Stimulated activated CD4-positive, alpha-beta T cell treated with anti-CD3 and anti-CD28 coated beads, Interleukin-12 subunit alpha, Interleukin-12 subunit beta, amount 100 ng/mL, for 48 hours (primary cell): ENCODE measurements around the gene STIM1.
"Not testable (repeated sequence)": the region's sequence is repeated elsewhere in the genome, so short reads cannot be mapped to it uniquely, and the experiment has no call there.

Experiments
- DNase-seq, 3 donors: peaks; one replicate each; pipeline ENCODE4 v3.0.0-alpha.2; 2020; ENCODE audit warnings: low read depth in 2 of 3, low spot score in 1 of 3

Gene STIM1

GRCh38 chr11:3879967-3880542 is 24.6 kb downstream of the STIM1 start:
- no peak for DNase-seq

- DNase-seq = no peak
Measured at GRCh38 chr11:3880724-3881123, 25.3 kb downstream of the STIM1 start.

- no peak for DNase-seq
Measured at GRCh38 chr11:3882655-3883054, 27.2 kb downstream of the STIM1 start.

GRCh38 chr11:3885855-3886254 is 30.4 kb downstream of the STIM1 start:
- DNase-seq = no peak

- no peak for DNase-seq
Measured at GRCh38 chr11:3886985-3887384, 31.5 kb downstream of the STIM1 start.

GRCh38 chr11:3888876-3889275 is 33.4 kb downstream of the STIM1 start:
- no peak for DNase-seq

- DNase-seq = no peak
Measured at GRCh38 chr11:3890014-3890413, 34.5 kb downstream of the STIM1 start.

- no peak for DNase-seq
Measured at GRCh38 chr11:3890806-3891205, 35.3 kb downstream of the STIM1 start.

GRCh38 chr11:3891751-3892150 is 36.3 kb downstream of the STIM1 start:
- no peak for DNase-seq

- no peak for DNase-seq
Measured at GRCh38 chr11:3892156-3892555, 36.7 kb downstream of the STIM1 start.

- DNase-seq = no peak
Measured at GRCh38 chr11:3893311-3893710, 37.8 kb downstream of the STIM1 start.

GRCh38 chr11:3894128-3894731 is 38.8 kb downstream of the STIM1 start:
- no peak for DNase-seq

GRCh38 chr11:3896644-3897043 is 41.2 kb downstream of the STIM1 start:
- DNase-seq = no peak

- DNase-seq = not testable (repeated sequence)
Measured at GRCh38 chr11:3900230-3900629, 44.8 kb downstream of the STIM1 start.

- no peak for DNase-seq
Measured at GRCh38 chr11:3901249-3902025, 46.0 kb downstream of the STIM1 start.

- no peak for DNase-seq
Measured at GRCh38 chr11:3902441-3902840, 47.0 kb downstream of the STIM1 start.

- no peak for DNase-seq
Measured at GRCh38 chr11:3903207-3903896, 47.9 kb downstream of the STIM1 start.

- DNase-seq = no peak
Measured at GRCh38 chr11:3904228-3904627, 48.8 kb downstream of the STIM1 start.

- peak; percentile 32 to 63 (median 40) for DNase-seq
Measured at GRCh38 chr11:3905080-3905953, 49.9 kb downstream of the STIM1 start.

- DNase-seq = no peak
Measured at GRCh38 chr11:3906166-3906565, 50.7 kb downstream of the STIM1 start.

- DNase-seq = no peak
Measured at GRCh38 chr11:3907590-3907989, 52.1 kb downstream of the STIM1 start.
